IPS-18c (cell line): ENCODE results near the gene SLC25A34.

Experiments used
- H3K4me3 ChIP-seq: 2 replicates; pipeline ENCODE4 v1.7.0; 2013; ENCODE audit warnings: low read depth, mild to moderate bottlenecking, low read length, moderate library complexity; ENCODE audit not compliant: insufficient read depth
- H3K9me3 ChIP-seq: one replicate; pipeline ENCODE4 v1.6.1; 2013; ENCODE audit warnings: mild to moderate bottlenecking, low read length, moderate library complexity; ENCODE audit not compliant: control insufficient read depth, insufficient read depth

The SLC25A34 gene

DNA sequence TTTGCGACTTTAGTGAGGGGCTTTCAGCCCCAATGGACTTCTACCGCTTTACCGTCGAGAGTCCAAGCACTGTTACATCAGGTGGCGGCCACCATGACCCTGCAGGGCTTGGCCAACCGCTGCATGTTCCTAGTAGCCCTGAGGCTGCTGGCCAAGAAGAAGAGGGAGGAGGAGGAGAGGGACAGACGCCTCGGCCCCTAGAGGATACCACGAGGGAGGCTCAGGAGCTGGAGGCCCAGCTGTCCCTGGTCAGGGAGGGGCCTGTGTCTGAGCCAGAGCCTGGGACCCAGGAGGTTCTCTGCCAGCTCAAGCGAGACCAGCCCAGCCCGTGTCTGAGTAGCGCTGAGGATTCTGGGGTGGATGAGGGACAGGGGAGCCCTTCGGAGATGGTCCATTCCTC is 8.6 kb upstream of the SLC25A34 start:
- H3K9me3 ChIP-seq: no peaks in the 10 kb centered on the region
- H3K4me3 ChIP-seq: no peak overlapping the region

GRCh38 chr1:15727866-15728534 is 8.1 kb upstream of the SLC25A34 start:
- Histone ChIP-seq H3K4me3 (no peak overlapping the region), H3K9me3 (peaks cover under 1% of the 10 kb centered on the region)

DNA sequence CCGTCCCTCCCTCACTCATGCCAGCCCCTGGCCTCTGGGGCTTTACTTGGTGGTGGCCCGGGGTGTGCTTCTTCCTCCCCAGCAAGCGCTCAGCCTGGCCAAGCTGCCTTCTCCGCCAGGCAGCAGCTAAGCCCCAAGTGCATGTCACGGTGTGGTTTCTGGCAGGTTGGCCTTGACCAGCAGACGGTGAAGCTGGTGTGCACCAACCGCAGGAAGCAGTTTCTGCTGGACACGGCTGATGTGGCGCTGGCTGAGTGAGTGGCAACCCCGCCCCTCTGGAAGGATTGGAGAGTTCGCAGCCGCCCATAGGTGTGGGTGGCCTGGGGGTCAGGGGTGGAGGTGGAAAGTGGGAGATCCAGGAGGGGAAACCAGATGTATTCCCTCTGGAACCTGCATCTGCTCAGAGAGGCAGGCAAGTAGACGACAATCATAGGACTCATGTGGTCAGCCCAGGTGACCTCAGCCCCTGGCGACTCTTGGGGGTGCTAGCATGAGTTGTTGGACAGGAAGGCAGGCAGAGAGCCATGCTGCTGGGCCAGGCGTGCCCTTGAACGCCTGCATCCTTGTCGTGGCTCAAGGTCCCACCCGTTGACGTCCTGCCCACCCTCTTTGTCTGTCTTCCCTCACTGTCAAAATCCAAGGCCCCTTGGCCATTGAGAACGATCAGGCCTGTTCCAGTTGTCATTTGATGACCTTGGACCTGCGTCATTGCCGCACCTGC is 7.0 kb upstream of the SLC25A34 start:
- no peak overlapping the region for H3K4me3 ChIP-seq
- peaks cover 2% of the 10 kb centered on the region for H3K9me3 ChIP-seq

DNA sequence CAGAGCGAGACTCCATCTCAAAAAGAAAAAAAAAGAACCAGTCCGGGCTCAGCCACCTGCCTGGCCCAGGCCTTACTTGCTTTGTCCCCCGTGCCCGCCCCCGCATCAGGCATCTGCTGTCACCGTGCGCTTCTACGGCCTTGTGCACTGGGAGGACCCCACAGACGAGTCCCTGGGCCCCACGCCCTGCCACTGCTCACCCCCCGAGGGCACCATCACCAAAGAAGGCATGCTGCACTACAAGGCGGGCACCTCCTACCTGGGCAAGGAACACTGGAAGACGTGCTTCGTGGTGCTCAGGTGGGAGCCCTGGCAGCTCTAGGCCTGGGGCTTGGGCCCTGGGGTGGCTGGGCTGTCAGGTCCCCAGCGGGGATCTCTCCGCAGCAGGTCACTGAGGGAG is 5.6 kb upstream of the SLC25A34 start:
- H3K9me3 ChIP-seq: peaks cover 2% of the 10 kb centered on the region
- no peak overlapping the region for H3K4me3 ChIP-seq

GRCh38 chr1:15730936-15731335 is 5.1 kb upstream of the SLC25A34 start:
- Histone ChIP-seq H3K9me3 (peaks cover 2% of the 10 kb centered on the region), H3K4me3 (no peak overlapping the region)

- H3K9me3 ChIP-seq: peaks cover 2% of the 10 kb centered on the region
Observed at GRCh38 chr1:15731735-15732685, 4.0 kb upstream of the SLC25A34 start.

GRCh38 chr1:15732686-15733081 is 3.4 kb upstream of the SLC25A34 start:
- Histone ChIP-seq H3K4me3 (no peak overlapping the region), H3K9me3 (peaks cover 2% of the 10 kb centered on the region)

More at GRCh38 chr1:15731735-15732685, 4.0 kb upstream of the SLC25A34 start:
- H3K4me3 ChIP-seq: no peak overlapping the region

DNA sequence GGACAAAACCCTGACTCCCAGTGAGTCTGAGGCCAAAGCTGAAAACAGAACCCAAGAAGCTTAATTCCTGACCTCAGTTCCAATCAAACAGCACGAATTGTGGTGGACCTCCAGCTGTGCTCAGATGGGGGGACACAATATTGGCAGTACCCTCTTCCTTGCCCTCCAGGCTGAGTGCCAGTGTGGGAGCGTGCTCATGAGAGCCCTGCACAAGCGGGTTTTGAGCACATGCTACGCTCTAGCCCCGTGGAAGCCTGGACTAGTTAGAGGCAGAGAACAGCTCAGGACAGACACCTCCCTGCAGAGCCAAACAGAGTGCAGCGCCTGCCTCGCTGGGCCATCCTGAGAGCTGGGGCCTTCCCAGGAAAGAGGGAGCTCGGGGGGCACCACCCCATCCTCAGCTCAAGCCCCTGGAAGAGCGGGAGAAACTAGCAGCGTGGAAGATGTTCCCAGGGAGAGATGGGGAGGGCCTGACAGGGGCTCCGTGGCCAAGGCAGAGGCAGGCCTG is 2.8 kb upstream of the SLC25A34 start:
- Histone ChIP-seq H3K9me3 (peaks cover 2% of the 10 kb centered on the region), H3K4me3 (no peak overlapping the region)

GRCh38 chr1:15733726-15734226 is 2.3 kb upstream of the SLC25A34 start:
- Histone ChIP-seq H3K4me3 (no peak overlapping the region), H3K9me3 (peaks cover 2% of the 10 kb centered on the region)

DNA sequence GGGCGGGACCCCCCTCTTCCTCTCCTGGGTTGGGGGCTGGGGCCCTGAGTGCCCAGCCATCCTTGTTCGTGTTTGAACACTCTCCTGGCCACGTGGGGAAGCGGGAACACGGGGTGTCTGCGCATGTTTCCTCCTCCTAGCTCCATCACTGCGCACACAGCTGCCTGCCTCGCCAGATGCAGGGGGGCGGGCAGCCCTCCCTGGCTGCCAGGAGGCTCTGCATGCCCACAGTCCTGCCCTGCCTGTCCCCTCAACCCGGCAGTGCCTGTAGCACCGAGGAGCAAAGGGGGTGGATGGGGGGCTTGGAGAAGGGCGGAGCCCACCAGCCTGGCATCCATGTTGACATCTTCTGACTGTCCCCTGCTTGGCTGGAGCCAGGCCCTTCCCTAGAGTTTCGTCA is 1.8 kb upstream of the SLC25A34 start:
- Histone ChIP-seq H3K4me3 (no peak overlapping the region), H3K9me3 (peaks cover 2% of the 10 kb centered on the region)

DNA sequence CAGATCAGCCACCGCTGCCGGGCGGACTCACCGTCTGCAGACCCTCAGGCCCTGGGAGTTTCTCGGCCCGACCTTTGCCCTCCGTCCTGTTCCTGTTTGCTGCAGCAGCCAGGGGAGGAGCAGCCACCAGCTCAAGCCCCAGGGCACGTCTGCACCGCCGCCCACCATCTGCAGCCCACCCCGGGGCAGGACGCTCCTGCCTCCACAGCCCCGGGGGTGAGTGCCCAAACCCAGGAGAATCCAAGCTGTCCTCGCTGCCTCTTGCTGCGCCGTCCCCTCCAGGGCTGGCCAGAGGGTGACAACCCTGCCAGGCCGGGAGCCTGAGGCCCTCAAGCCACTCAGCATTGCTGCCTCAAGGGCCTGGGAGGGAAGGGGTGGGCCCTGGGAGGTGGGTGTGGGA is 1.2 kb upstream of the SLC25A34 start:
- peaks cover 2% of the 10 kb centered on the region for H3K9me3 ChIP-seq

DNA sequence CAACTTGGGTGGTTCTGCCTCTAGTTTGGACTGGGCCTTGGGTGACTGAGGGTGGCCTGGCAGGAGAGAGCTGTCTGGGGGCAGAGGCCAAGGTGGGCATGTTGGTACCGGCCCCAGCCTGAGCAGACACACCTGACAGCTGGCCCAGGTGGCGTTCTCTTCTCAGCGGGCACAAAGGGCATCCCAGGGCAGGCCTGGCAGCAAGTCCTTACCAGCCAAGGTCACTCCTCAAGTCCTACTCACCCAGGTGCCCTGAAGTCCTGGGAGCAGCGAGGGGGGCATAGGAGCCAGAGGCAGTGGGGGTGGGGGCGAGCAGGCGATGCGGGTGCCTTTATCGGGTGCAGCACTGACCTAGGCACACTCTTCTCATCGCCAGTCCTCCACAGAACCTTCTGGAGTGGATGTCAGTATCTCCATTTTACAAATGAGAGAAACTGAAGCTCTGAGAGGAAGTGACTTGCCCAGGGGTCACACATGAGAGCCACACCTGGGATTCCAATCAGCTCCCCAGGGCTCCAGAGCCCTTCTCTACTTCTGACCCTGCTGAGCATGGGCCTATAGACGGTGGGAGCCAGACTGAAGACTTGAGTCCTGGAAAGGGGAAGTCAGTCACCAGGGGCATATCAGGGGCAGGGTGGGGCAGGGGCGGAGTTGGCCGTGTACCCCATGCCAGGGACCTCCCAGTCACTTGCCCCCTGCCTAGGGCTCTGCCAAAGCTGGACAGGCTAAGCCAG is 587 bp upstream of the SLC25A34 start:
- H3K4me3 ChIP-seq: no peak overlapping the region
- H3K9me3 ChIP-seq: peaks cover 2% of the 10 kb centered on the region

More for the DNA sequence above, 1.2 kb upstream of the SLC25A34 start:
- no peak overlapping the region for H3K4me3 ChIP-seq

DNA sequence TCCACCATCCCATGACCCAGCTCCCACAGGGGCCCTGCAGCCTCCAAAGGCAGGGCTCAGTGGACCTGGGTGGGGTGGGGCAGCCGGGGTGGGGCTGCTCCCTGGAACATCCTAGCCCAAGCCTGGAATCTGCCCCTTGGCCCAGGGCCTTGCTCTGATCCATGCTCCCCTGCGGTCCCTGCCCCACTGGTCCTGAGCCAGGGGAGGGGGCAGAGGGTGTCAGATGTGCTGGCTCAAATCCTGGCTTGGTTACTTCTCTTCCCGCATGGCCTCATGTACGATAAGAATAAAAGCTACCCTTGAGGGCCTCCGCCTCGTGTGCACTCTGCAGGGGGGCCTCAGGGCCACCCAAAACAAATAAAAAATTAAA is 819 bp downstream of the SLC25A34 start:
- peaks cover 2% of the 10 kb centered on the region for H3K9me3 ChIP-seq
- no peak overlapping the region for H3K4me3 ChIP-seq

DNA sequence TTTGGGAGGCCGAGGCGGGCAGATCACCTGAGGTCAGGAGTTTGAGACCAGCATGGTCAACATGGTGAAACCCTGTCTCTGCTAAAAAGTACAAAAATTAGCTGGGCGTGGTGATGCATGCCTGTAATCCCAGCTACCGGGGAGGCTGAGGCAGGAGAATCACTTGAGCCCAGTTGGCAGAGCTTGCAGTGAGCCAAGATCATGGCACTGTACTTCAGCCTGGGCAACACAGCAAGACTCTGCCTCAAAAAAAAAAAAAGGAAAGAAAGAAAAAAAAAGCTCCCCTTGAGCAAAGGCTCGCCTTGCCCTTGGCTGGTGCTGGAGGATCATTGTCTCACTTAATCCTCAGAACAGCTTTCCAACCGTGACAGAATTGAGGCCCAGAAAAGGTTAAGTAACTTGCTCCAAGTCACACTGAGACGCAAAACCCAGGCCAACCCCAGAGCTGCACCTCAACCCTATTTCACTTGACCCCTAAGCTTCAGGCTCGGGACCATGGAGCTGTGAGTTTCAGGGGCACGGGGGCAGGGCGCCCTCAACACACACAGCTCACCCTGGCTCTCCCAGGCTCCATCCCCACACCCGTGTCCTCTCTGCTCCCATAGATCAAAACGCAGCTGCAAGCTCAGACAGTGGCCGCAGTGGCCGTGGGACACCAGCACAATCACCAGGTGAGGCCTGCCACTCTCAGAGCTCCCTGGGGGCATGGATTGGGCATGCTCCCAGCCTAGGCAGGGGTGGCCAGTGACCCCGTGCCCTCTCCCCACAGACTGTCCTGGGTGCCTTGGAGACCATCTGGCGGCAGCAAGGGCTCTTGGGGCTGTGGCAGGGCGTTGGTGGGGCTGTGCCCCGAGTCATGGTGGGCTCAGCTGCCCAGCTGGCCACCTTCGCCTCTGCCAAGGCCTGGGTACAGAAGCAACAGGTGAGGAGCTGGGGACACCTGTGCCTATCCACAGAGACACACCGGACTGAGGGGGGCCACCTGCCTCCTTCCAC is 1.6 kb downstream of the SLC25A34 start:
- Histone ChIP-seq H3K4me3 (no peak overlapping the region), H3K9me3 (peaks cover 2% of the 10 kb centered on the region)

DNA sequence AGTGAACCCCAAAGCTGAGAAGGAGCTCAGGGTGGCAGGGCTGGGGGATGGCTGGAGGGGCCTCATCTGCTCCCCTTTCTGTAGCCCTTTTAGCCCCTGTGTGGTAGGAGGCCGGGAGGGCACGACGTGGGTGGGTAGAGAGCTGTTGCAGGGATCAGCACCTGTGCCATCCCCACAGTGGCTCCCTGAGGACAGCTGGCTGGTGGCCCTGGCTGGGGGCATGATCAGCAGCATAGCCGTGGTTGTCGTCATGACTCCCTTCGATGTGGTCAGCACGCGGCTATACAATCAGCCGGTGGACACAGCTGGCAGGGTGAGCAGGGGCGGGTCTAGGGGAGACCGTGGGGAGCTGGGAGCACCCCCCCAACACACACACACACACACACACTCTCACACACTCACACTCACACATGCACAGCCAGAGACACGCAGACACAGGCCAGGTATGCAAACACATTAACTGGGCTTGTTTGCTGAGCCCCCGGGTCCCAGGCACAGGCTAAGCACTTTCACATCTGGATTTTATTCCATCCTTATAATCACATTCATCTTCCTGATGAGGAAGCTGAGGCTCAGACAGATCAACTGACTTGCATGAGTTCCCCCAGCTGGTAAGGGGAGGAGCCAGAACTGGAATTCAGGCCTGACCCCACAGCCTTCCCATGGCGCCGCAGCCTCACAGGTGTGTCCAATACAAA is 2.5 kb downstream of the SLC25A34 start:
- H3K9me3 ChIP-seq: peaks cover 2% of the 10 kb centered on the region
- no peak overlapping the region for H3K4me3 ChIP-seq
